ENCODE measurements around the gene DYRK3. TPM values are rescaled to one million over a fixed set of nuclear protein-coding genes. Genes with fewer than 3 reads are reported as not detected.

DYRK3 gene
- total RNA-seq, 1 experiment from 2014 or later = 7.1 TPM

DNA sequence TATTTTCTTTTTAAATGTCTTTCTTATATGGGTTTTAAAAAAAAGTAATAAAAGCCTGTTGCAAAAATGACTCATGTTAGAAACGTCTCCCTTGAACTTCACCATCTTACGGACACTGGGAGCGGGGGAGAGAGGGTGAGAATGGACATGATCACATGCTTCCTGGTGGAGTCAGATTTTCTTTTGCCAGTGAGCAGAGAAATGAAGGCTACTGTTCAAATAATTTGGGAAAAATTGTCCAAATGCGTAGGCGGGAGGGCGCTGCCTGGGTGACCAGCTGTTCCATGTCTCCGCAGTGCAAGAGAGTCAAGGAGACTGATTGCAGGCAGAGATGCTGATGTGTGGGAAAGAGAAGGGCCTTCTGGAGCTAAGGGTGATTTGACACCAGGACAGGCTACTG, 46.1 kb upstream of the DYRK3 start:
- H3K79me2 ChIP-seq (ENCODE audit: insufficient read depth, low read length) = no peaks in the 10 kb centered on the region
- H3K27ac ChIP-seq (ENCODE audit: low read depth, low read length) = no peak overlapping the region
- no peaks in the 10 kb centered on the region for H3K9me2 ChIP-seq (ENCODE audit: insufficient read depth)
- no peaks in the 10 kb centered on the region for H3K27me3 ChIP-seq (ENCODE audit: insufficient read depth, low read length)
- ATAC-seq = no peak
- no peak overlapping the region for H3K4me3 ChIP-seq (replicated peaks in 1 of 2; ENCODE audit: low read depth in 1 of 2, low read length in 2 of 2)
- TF ChIP-seq EZH2 (IDR thresholded peaks at IDR 0.05) = no peak
- TF ChIP-seq SIN3A (IDR thresholded peaks at IDR 0.05; ENCODE audit: low read depth) = no peak
- no peak for TF ChIP-seq REST (IDR thresholded peaks at IDR 0.05; ENCODE audit: low read depth)
- TF ChIP-seq, protein P1, sequence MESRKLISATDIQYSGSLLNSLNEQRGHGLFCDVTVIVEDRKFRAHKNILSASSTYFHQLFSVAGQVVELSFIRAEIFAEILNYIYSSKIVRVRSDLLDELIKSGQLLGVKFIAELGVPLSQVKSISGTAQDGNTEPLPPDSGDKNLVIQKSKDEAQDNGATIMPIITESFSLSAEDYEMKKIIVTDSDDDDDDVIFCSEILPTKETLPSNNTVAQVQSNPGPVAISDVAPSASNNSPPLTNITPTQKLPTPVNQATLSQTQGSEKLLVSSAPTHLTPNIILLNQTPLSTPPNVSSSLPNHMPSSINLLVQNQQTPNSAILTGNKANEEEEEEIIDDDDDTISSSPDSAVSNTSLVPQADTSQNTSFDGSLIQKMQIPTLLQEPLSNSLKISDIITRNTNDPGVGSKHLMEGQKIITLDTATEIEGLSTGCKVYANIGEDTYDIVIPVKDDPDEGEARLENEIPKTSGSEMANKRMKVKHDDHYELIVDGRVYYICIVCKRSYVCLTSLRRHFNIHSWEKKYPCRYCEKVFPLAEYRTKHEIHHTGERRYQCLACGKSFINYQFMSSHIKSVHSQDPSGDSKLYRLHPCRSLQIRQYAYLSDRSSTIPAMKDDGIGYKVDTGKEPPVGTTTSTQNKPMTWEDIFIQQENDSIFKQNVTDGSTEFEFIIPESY (IDR thresholded peaks at IDR 0.05; ENCODE audit: extremely low read depth, insufficient replicate concordance, low read length) = no peak
- TF ChIP-seq JUND (IDR thresholded peaks at IDR 0.05) = no peak
- TF ChIP-seq CBX3 (IDR thresholded peaks at IDR 0.05; ENCODE audit: low read depth) = no peak
- TF ChIP-seq POLR2AphosphoS5 (IDR thresholded peaks at IDR 0.05; ENCODE audit: low read depth, low read length) = no peak
- TF ChIP-seq EZH2phosphoT487 (IDR thresholded peaks at IDR 0.05; ENCODE audit: borderline replicate concordance) = no peak
- no peak for TF ChIP-seq CEBPB (IDR thresholded peaks at IDR 0.05; ENCODE audit: low read depth)
- TF ChIP-seq CTCF (IDR thresholded peaks at IDR 0.05 in 2 of 3, conservative IDR thresholded peaks at IDR 0.05 in 1 of 3; ENCODE audit: borderline replicate concordance in 1 of 3, insufficient read depth in 1 of 3, low read depth in 2 of 3, low read length in 2 of 3) = no peak
- TF ChIP-seq, protein P2, sequence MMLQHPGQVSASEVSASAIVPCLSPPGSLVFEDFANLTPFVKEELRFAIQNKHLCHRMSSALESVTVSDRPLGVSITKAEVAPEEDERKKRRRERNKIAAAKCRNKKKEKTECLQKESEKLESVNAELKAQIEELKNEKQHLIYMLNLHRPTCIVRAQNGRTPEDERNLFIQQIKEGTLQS (IDR thresholded peaks at IDR 0.05) = no peak
- TF ChIP-seq FOSL1 (IDR thresholded peaks at IDR 0.05; ENCODE audit: low read depth) = no peak
- TF ChIP-seq POLR2A (IDR thresholded peaks at IDR 0.05; ENCODE audit: borderline replicate concordance, extremely low read depth, insufficient read depth, insufficient read length) = no peak
- TF ChIP-seq ZNF274 (IDR thresholded peaks at IDR 0.05; ENCODE audit: low read depth, low read length) = no peak
- TF ChIP-seq, protein P3, sequence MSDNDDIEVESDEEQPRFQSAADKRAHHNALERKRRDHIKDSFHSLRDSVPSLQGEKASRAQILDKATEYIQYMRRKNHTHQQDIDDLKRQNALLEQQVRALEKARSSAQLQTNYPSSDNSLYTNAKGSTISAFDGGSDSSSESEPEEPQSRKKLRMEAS (IDR thresholded peaks at IDR 0.05) = no peak
- H3K9ac ChIP-seq (ENCODE audit: low read length) = no peak overlapping the region
- intact Hi-C loops (cut with micrococcal nuclease) = no loop called here
- H3K9me3 ChIP-seq (ENCODE audit: control insufficient read depth in 1 of 2, insufficient read depth in 1 of 2, low read depth in 1 of 2, low read length in 2 of 2) = no peaks in the 10 kb centered on the region
- no peak overlapping the region for H2AFZ ChIP-seq (ENCODE audit: low read depth, low read length, poor library complexity, severe bottlenecking)
- peaks cover 8 to 13% of the 10 kb centered on the region in 2 experiments; a peak in 3 of 4 replicates for H3K36me3 ChIP-seq (ENCODE audit: control insufficient read depth in 1 of 2, insufficient read depth in 2 of 2, low read length in 2 of 2)
- RAD21 ChIA-PET (ENCODE audit: low non-redundant PET in 1 of 2, low total read pairs in 2 of 2, uncharacterized antibody in 2 of 2, unreplicated experiment in 2 of 2) = no interaction called here
- peaks cover 4 to 20% of the 10 kb centered on the region in 2 experiments; a peak in 3 of 4 replicates for H3K4me1 ChIP-seq (ENCODE audit: control insufficient read depth in 1 of 2, insufficient read depth in 2 of 2, low read length in 2 of 2)
- DNase-seq (ENCODE audit: low read depth, low spot score) = no peak
- H3K4me2 ChIP-seq (ENCODE audit: low read length) = peak overlapping the region; percentile 37; the same call in 1 of the 2 replicates
- POLR2A ChIA-PET = no interaction called here
- CTCF ChIA-PET = no interaction called here
- H4K20me1 ChIP-seq (ENCODE audit: insufficient read depth) = no peaks in the 10 kb centered on the region
- BruUV-seq (replicated peaks) = no TSS peak

Measured in HCT116 (cell line).